Calu3 (cell line): Measurements from ENCODE around the gene NOX5. TPM values are rescaled to one million over a fixed set of nuclear protein-coding genes. Genes with fewer than 3 reads are reported as not detected.

Experiments used
- BruUV-seq: library from RNA; stranded (reverse); fragments of 400-500 nt; replicated peaks from 2 replicates; lab custom pipeline; 2021; lab: Mats Ljungman, UMichigan
- CTCF ChIA-PET: fragments of 300-600 bp; sonication (Branson Sonifier 250); formaldehyde crosslinking; loops from one replicate; lab custom pipeline; 2022; ENCODE audit warnings: antibody characterized with exemption; lab: Charles Lee
- DNase-seq: peaks from one replicate; pipeline ENCODE4 v3.0.0; 2022
- H3K27ac Mint-ChIP-seq: one replicate; pipeline ENCODE4 v1.8.0; 2022; ENCODE audit warnings: mixed read lengths; ENCODE audit not compliant: unreplicated experiment
- H3K27me3 Mint-ChIP-seq: one replicate; pipeline ENCODE4 v1.8.0; 2022; ENCODE audit warnings: mixed read lengths; ENCODE audit not compliant: unreplicated experiment
- H3K36me3 Mint-ChIP-seq: one replicate; pipeline ENCODE4 v1.8.0; 2022; ENCODE audit warnings: mild to moderate bottlenecking, moderate library complexity, mixed read lengths; ENCODE audit not compliant: insufficient read depth, unreplicated experiment
- H3K4me1 Mint-ChIP-seq: one replicate; pipeline ENCODE4 v1.8.0; 2022; ENCODE audit warnings: mild to moderate bottlenecking, low read depth, mixed read lengths; ENCODE audit not compliant: unreplicated experiment
- H3K4me3 Mint-ChIP-seq: one replicate; pipeline ENCODE4 v1.8.0; 2022; ENCODE audit warnings: mild to moderate bottlenecking, low read depth, moderate library complexity, mixed read lengths; ENCODE audit not compliant: unreplicated experiment
- H3K9me3 Mint-ChIP-seq: one replicate; pipeline ENCODE4 v1.8.0; 2022; ENCODE audit warnings: low read depth, mixed read lengths; ENCODE audit not compliant: unreplicated experiment
- intact Hi-C: fragments of 100-400 bp; cut with micrococcal nuclease; formaldehyde crosslinking; loops from one replicate; pipeline ENCODE4 v1.10.0; 2022; ENCODE audit not compliant: unreplicated experiment
- total RNA-seq: library from RNA; stranded (reverse); gene quantifications from 2 replicates; pipeline ENCODE4 v1.2.3, GENCODE V29; 2022
- TF ChIP-seq, protein P1 (sequence below): fragments of 200-600 bp; IDR thresholded peaks from one replicate; pipeline ENCODE4 v1.8.0; 2022; ENCODE audit warnings: antibody characterized with exemption; ENCODE audit not compliant: unreplicated experiment

NOX5 gene
- total RNA-seq, 1 experiment from 2014 or later: 0.14 TPM

DNA sequence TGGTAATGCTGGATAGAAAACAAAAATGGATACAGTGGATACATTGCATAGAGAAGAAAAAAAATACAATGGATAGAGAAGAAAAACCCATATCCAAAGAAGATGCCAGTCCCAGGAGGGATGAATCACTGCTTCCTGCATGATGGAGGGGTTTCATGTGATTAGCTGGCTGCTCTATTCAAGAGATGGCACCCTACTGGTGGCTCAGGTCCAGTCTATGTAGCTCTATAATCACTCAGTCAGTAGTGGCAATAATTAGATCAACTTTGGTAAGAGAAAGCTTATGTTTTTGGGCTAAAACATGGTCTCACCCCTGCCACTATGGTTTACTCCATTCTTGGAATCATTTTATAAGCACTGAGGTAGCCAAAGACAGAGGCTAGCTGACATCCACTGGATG is 33.7 kb upstream of the NOX5 start:
- H3K4me3 Mint-ChIP-seq: no peak overlapping the region
- no peak overlapping the region for H3K27ac Mint-ChIP-seq
- DNase-seq: no peak
- CTCF ChIA-PET: no interaction called here
- no peaks in the 10 kb centered on the region for H3K9me3 Mint-ChIP-seq
- H3K36me3 Mint-ChIP-seq: no peaks in the 10 kb centered on the region
- TF ChIP-seq, protein P1, sequence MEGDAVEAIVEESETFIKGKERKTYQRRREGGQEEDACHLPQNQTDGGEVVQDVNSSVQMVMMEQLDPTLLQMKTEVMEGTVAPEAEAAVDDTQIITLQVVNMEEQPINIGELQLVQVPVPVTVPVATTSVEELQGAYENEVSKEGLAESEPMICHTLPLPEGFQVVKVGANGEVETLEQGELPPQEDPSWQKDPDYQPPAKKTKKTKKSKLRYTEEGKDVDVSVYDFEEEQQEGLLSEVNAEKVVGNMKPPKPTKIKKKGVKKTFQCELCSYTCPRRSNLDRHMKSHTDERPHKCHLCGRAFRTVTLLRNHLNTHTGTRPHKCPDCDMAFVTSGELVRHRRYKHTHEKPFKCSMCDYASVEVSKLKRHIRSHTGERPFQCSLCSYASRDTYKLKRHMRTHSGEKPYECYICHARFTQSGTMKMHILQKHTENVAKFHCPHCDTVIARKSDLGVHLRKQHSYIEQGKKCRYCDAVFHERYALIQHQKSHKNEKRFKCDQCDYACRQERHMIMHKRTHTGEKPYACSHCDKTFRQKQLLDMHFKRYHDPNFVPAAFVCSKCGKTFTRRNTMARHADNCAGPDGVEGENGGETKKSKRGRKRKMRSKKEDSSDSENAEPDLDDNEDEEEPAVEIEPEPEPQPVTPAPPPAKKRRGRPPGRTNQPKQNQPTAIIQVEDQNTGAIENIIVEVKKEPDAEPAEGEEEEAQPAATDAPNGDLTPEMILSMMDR: no peak
- H3K4me1 Mint-ChIP-seq: no peaks in the 10 kb centered on the region
- peaks cover 93% of the 10 kb centered on the region for H3K27me3 Mint-ChIP-seq
- intact Hi-C loops: no loop called here
- no TSS peak for BruUV-seq

DNA sequence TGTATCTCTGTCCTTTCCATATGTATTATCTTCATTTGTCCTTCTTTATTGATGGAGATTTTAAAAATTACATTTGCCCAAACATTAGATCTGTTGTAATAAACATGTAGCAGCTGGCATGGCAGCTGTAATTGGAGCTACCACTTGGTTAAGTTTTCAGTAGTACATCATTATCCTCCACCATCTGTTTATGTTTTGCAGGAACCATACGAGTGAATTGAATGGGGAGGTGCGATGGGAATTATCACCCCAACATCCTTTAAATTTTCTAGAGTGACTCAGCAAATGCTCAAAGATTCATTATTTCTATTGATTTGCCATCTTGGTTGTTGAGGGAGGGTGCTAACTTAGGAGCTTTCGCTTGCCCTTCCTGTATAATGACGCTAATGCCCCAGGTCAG is 32.6 kb upstream of the NOX5 start:
- intact Hi-C loops: no loop called here
- Mint-ChIP-seq H3K4me3 (no peak overlapping the region), H3K4me1 (no peaks in the 10 kb centered on the region), H3K27ac (no peak overlapping the region), H3K36me3 (no peaks in the 10 kb centered on the region), H3K9me3 (no peaks in the 10 kb centered on the region), H3K27me3 (peaks cover 100% of the 10 kb centered on the region)
- no TSS peak for BruUV-seq
- CTCF ChIA-PET: interaction anchor here (0.7 to 0.8 kb wide), 2 partner anchors 13 to 23 kb away, joined by 3 read pairs; no protein-coding TSS in a partner anchor
- DNase-seq: no peak
- TF ChIP-seq, protein P1: no peak

DNA sequence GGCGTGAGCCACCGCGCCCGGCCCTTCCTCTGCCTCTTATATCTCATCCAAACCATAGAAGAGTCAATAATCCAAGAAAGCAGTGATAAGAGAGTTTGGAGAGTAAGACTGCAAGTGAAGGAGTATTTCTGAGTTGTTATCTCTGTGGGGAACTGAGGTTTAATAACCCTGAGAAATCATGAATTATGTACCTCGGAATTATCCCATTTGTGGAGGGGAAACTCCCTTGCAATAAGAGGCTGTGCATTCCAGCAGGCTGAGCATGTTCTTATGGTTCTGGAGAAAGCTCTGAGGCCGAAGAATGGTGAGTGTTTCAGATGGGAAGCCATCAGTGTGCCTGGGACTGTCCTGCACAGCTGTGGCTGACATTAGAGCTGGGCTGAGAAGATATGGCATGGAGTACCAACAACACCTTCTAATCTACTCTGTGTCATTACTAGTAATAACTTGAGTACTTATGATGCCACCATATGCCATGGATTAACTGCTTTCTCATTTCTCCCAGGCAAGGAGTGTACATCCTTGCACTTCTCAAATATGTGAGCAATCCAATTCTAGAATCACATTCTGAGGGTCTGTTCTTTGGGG is 31.4 kb upstream of the NOX5 start:
- TF ChIP-seq, protein P1: no peak
- DNase-seq: no peak
- Mint-ChIP-seq H3K27ac (no peak overlapping the region), H3K4me3 (no peak overlapping the region), H3K36me3 (no peaks in the 10 kb centered on the region), H3K27me3 (peaks cover 100% of the 10 kb centered on the region), H3K4me1 (no peaks in the 10 kb centered on the region), H3K9me3 (no peaks in the 10 kb centered on the region)
- intact Hi-C loops: no loop called here
- CTCF ChIA-PET: no interaction called here
- BruUV-seq: no TSS peak

- CTCF ChIA-PET: interaction anchor here (0.6 kb wide), 1 partner anchor 31 kb away, joined by 4 read pairs; no protein-coding TSS in a partner anchor
Measured at GRCh38 chr15:68983961-68984481, 30.5 kb upstream of the NOX5 start.

More at GRCh38 chr15:68983961-68984481, 30.5 kb upstream of the NOX5 start:
- no TSS peak for BruUV-seq
- H3K27ac Mint-ChIP-seq: no peak overlapping the region
- no peak overlapping the region for H3K4me3 Mint-ChIP-seq
- peaks cover 100% of the 10 kb centered on the region for H3K27me3 Mint-ChIP-seq
- TF ChIP-seq, protein P1: no peak
- H3K9me3 Mint-ChIP-seq: no peaks in the 10 kb centered on the region
- no peaks in the 10 kb centered on the region for H3K4me1 Mint-ChIP-seq
- intact Hi-C loops: no loop called here
- no peak for DNase-seq
- no peaks in the 10 kb centered on the region for H3K36me3 Mint-ChIP-seq
